Measurements from ENCODE around the gene POU5F1. TPM values are rescaled to one million over a fixed set of nuclear protein-coding genes. Genes with fewer than 3 reads are reported as not detected.
"Not testable (repeated sequence)": the region's sequence is repeated elsewhere in the genome, so short reads cannot be mapped to it uniquely, and the experiment has no call there.

POU5F1 gene
- polyA plus RNA-seq, 1 of the 3 experiments (the other 2 are of a cell fraction): not detected

GRCh38 chr6:31203345-31203979 is 33.0 kb upstream of the POU5F1 start:
- peak overlapping the region in 1 of 2 experiments; percentile 55; a peak in 2 of 4 replicates for H3K27ac ChIP-seq (ENCODE audit: low read depth in 2 of 2, low read length in 1 of 2)
- H3K79me2 ChIP-seq (ENCODE audit: insufficient read depth): peaks cover 14% of the 10 kb centered on the region; the same call in 1 of the 2 replicates
- no peaks in the 10 kb centered on the region for H3K9me3 ChIP-seq
- ChIA-PET POLR2A (no interaction called here), CTCF (interaction anchor here (1.1 kb wide), 1 partner anchor 163 kb away, joined by 3 read pairs; no protein-coding TSS in a partner anchor)
- H3K36me3 ChIP-seq (replicated peaks in 1 of 2; ENCODE audit: control insufficient read depth in 1 of 2, insufficient read depth in 2 of 2, low read length in 1 of 2): peaks cover 0 to 6% of the 10 kb centered on the region in 2 experiments
- peak overlapping the region; percentile 62 for H3K4me2 ChIP-seq
- 51% methylated on average over 5 of the region's 5 CpGs for WGBS (ENCODE audit: low lambda C conversion rate)
- no peak overlapping the region for H3K9ac ChIP-seq
- peak; percentile 17; the same call in 1 of the 2 replicates for TF ChIP-seq TCF12 (IDR thresholded peaks at IDR 0.05)
- TF ChIP-seq USF1 (IDR thresholded peaks at IDR 0.05; ENCODE audit: borderline replicate concordance, low read depth): no peak
- TF ChIP-seq FOXJ3 (CRISPR knock-in tag; IDR thresholded peaks at IDR 0.05): no peak
- no peak; the same call in 1 of the 2 replicates for TF ChIP-seq JUND (IDR thresholded peaks at IDR 0.05)
- no peak for TF ChIP-seq FOSL2 (IDR thresholded peaks at IDR 0.05; ENCODE audit: borderline replicate concordance, low read depth)
- no peak for TF ChIP-seq YY1 (IDR thresholded peaks at IDR 0.05; ENCODE audit: low read depth)
- TF ChIP-seq EP300 (IDR thresholded peaks at IDR 0.05; ENCODE audit: borderline replicate concordance in 1 of 2, low read depth in 1 of 2, low read length in 1 of 2): no peak
- H3K4me3 ChIP-seq (ENCODE audit: low read depth in 2 of 2, low read length in 1 of 2): peak overlapping the region; percentile 31 to 36
- 0 out of 2 replicates have a peak, but pooled peaks cover 4% of the 10 kb centered on the region for H3K27me3 ChIP-seq (ENCODE audit: insufficient read depth)
- no peaks in the 10 kb centered on the region for H3K9me2 ChIP-seq
- DNase-seq: no peak
- H3F3A ChIP-seq (replicated peaks; ENCODE audit: insufficient read depth): no peaks in the 10 kb centered on the region
- H2AFZ ChIP-seq (ENCODE audit: low read depth): peak overlapping the region; percentile 66; the same call in 1 of the 2 replicates
- H4K20me1 ChIP-seq (ENCODE audit: insufficient read depth): no peaks in the 10 kb centered on the region
- peaks cover 2 to 7% of the 10 kb centered on the region in 2 experiments; a peak in 2 of 4 replicates for H3K4me1 ChIP-seq (ENCODE audit: control insufficient read depth in 1 of 2, insufficient read depth in 2 of 2, low read depth in 1 of 2, low read length in 1 of 2)

- H3K36me3 ChIP-seq (replicated peaks in 1 of 2; ENCODE audit: control insufficient read depth in 1 of 2, insufficient read depth in 2 of 2, low read length in 1 of 2): peaks cover 0 to 6% of the 10 kb centered on the region in 2 experiments
- no peaks in the 10 kb centered on the region for H3K9me2 ChIP-seq
- no peak overlapping the region for H3K4me3 ChIP-seq (ENCODE audit: low read depth in 2 of 2, low read length in 1 of 2)
- peaks cover 4 to 7% of the 10 kb centered on the region in 2 experiments; a peak in 2 of 4 replicates for H3K4me1 ChIP-seq (ENCODE audit: control insufficient read depth in 1 of 2, insufficient read depth in 2 of 2, low read depth in 1 of 2, low read length in 1 of 2)
- H3K4me2 ChIP-seq: peak overlapping the region; percentile 62; the same call in 1 of the 2 replicates
- H2AFZ ChIP-seq (ENCODE audit: low read depth): no peak overlapping the region
- H3K27ac ChIP-seq (ENCODE audit: low read depth in 2 of 2, low read length in 1 of 2): no peak overlapping the region
- no peaks in the 10 kb centered on the region for H3K27me3 ChIP-seq (ENCODE audit: insufficient read depth)
- CTCF ChIA-PET: interaction anchor here (1.1 kb wide), 1 partner anchor 164 kb away, joined by 3 read pairs; no protein-coding TSS in a partner anchor
- peaks cover 15% of the 10 kb centered on the region; the same call in 1 of the 2 replicates for H3K79me2 ChIP-seq (ENCODE audit: insufficient read depth)
- no peaks in the 10 kb centered on the region for H4K20me1 ChIP-seq (ENCODE audit: insufficient read depth)
- POLR2A ChIA-PET: no interaction called here
- no peaks in the 10 kb centered on the region for H3K9me3 ChIP-seq
- H3K9ac ChIP-seq: no peak overlapping the region
- no peaks in the 10 kb centered on the region for H3F3A ChIP-seq (replicated peaks; ENCODE audit: insufficient read depth)
- 58% methylated on average over 11 of the region's 11 CpGs for WGBS (ENCODE audit: low lambda C conversion rate)
- TF ChIP-seq REST (IDR thresholded peaks at IDR 0.05; ENCODE audit: low read depth, low read length) (no peak), GATA2 (CRISPR knock-in tag; IDR thresholded peaks at IDR 0.05) (no peak), PBX3 (IDR thresholded peaks at IDR 0.05) (no peak), EZH2phosphoT487 (IDR thresholded peaks at IDR 0.05; ENCODE audit: borderline replicate concordance, low read depth) (no peak), TCF12 (IDR thresholded peaks at IDR 0.05) (no peak)
- no peak for DNase-seq
Observed at GRCh38 chr6:31202259-31203166, 32.0 kb upstream of the POU5F1 start.

- H3K4me2 ChIP-seq; H4K20me1 ChIP-seq (ENCODE audit: insufficient read depth); DNase-seq; H3F3A ChIP-seq (replicated peaks; ENCODE audit: insufficient read depth); H3K9me2 ChIP-seq; H3K27ac ChIP-seq (ENCODE audit: low read depth in 2 of 2, low read length in 1 of 2); H3K36me3 ChIP-seq (replicated peaks in 1 of 2; ENCODE audit: control insufficient read depth in 1 of 2, insufficient read depth in 2 of 2, low read length in 1 of 2); H2AFZ ChIP-seq (ENCODE audit: low read depth); POLR2A ChIA-PET; H3K4me3 ChIP-seq (ENCODE audit: low read depth in 2 of 2, low read length in 1 of 2); H3K9me3 ChIP-seq; H3K4me1 ChIP-seq (ENCODE audit: control insufficient read depth in 1 of 2, insufficient read depth in 2 of 2, low read depth in 1 of 2, low read length in 1 of 2); H3K9ac ChIP-seq; H3K27me3 ChIP-seq (ENCODE audit: insufficient read depth): not testable (repeated sequence)
- CTCF ChIA-PET: interaction anchor here (2.5 to 4.2 kb wide), 2 partner anchors 62 to 167 kb away, joined by 8 to 43 read pairs; no protein-coding TSS in a partner anchor
- WGBS (ENCODE audit: low lambda C conversion rate): 96% methylated on average over 3 of the region's 4 CpGs
- peaks cover 15% of the 10 kb centered on the region; the same call in 1 of the 2 replicates for H3K79me2 ChIP-seq (ENCODE audit: insufficient read depth)
Observed at GRCh38 chr6:31199105-31199452, 28.6 kb upstream of the POU5F1 start.
